RWPE1 (cell line): ENCODE results near the gene NUAK1.
A peak's percentile ranks its signal among the peaks of the same experiment; 100 is the strongest.

Source experiments
- CTCF ChIA-PET: fragments of 350-600 bp; sonication (Branson Sonifier 250); formaldehyde crosslinking; extraction: SDS; loops from one replicate; lab custom pipeline; 2021; lab: Yijun Ruan, JAX
- POLR2A ChIA-PET: fragments of 400-600 bp; formaldehyde crosslinking; extraction: SDS; loops from one replicate; lab custom pipeline; 2020; ENCODE audit warnings: antibody characterized with exemption; ENCODE audit not compliant: low non-redundant PET; lab: Yijun Ruan, JAX
- DNase-seq: peaks from one replicate; pipeline ENCODE4 v3.0.0; 2012; ENCODE audit warnings: low spot score
- H3K27ac ChIP-seq: fragments of 450-650 bp; 2 replicates; pipeline ENCODE4 v1.5.1; 2017
- TF ChIP-seq, protein P1 (sequence below): fragments of 450-650 bp; conservative IDR thresholded peaks from 2 replicates; pipeline ENCODE4 v1.5.1; 2017; ENCODE audit warnings: low read depth, mild to moderate bottlenecking

The NUAK1 gene

DNA sequence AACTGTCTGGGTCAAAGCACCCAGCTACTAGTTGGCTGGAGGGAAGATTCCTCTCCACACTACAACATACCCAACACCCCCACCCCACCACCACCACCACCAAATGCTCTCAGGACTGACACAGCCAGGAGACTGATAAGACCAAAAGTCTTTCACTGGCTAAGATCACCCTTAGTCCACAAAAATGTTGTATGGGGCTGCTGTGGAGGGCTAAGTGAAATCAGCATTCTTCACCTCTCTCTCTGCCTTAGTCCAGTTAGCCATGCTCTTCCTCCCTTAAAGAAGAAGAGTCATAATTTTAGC lies 106.2 kb downstream of the NUAK1 start:
- no peak overlapping the region for H3K27ac ChIP-seq
- CTCF ChIA-PET = interaction anchor here (0.6 to 0.7 kb wide), 2 partner anchors 103 to 104 kb away, joined by 3 read pairs; no protein-coding TSS in a partner anchor
- no peak for DNase-seq
- TF ChIP-seq, protein P1, sequence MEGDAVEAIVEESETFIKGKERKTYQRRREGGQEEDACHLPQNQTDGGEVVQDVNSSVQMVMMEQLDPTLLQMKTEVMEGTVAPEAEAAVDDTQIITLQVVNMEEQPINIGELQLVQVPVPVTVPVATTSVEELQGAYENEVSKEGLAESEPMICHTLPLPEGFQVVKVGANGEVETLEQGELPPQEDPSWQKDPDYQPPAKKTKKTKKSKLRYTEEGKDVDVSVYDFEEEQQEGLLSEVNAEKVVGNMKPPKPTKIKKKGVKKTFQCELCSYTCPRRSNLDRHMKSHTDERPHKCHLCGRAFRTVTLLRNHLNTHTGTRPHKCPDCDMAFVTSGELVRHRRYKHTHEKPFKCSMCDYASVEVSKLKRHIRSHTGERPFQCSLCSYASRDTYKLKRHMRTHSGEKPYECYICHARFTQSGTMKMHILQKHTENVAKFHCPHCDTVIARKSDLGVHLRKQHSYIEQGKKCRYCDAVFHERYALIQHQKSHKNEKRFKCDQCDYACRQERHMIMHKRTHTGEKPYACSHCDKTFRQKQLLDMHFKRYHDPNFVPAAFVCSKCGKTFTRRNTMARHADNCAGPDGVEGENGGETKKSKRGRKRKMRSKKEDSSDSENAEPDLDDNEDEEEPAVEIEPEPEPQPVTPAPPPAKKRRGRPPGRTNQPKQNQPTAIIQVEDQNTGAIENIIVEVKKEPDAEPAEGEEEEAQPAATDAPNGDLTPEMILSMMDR = no peak
- POLR2A ChIA-PET = no interaction called here

DNA sequence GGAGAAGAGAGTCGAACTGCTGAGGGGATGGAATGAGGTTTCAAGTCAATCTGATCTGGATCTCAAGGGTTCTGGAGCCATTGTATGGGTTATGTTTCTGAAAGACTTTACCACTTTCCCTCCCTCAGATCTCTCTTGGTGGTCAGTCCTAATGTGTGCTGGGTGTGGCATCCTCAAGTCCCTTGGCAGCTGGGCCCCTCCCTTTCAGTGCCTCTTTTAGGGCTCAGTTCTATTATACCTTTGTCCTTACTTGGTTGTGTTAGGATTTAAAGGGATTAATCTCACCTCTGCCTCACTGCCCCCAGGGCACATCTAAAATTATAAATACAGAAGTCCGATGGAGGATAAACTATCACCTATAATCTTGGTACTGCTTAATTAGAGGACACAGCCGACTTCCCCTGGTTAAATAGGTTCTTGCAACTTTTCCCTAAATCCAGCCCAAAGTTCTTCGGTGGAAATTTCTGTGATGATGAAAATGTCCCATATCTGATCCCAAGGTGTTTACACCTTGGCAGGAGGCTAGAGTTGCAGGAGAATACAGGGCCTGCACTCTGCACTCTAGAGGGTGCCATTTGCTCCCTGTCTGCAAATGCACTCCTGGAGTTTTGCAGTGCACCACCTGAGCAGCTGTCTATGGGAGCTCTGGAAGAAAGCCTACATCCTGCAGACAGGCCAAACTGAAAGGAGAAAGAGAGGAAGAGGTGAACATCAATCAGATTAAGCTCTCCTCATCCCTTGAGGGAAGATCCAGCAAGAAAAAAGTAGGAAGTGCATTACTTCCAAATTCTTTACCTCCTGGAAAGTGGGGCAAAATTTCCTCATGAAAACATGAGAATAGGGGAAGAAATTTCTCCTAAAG lies 106.8 kb downstream of the NUAK1 start:
- peak; percentile 11 for DNase-seq
- CTCF ChIA-PET = interaction anchor here (0.6 to 0.7 kb wide), 2 partner anchors 104 to 105 kb away, joined by 3 read pairs; no protein-coding TSS in a partner anchor
- POLR2A ChIA-PET = no interaction called here

DNA sequence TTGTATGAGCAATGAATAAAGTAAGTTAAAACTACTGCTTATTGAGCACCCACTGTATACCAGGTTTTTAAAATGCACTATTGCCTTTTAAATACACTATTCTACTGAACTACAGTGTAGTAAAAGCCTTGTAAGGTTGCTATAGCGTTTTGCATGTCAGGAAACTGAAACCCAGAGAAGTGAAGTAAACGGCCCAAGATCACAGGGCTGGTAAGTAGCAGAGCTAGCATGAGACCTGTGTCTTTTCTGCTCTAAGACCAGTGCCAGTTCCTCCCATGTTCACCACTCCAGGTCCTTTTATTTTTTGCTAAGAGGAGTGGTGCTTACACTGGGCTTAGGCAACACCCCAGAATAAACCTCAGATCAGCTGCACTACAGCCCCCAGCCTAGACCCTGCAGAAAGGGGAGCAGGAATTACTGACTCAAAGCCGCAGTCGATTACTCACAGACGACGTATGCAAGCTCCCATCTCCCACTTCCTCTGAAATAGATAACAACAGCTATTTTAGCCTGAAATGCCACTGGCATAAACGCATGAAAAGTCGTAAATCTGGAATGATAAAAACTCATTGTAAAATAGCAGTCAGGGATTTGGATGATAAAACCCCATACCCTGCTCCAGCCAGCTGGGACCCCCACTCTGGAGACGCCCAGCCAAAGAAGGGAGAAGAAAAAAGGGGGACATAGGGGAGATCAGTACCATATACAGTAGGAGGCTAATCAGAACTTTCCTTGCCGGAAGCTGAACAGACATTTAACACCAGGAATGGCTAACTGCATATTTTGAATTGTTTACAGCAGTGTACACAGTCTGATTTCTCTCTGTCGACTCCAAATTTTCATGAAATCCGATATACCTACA lies 108.3 kb downstream of the NUAK1 start:
- H3K27ac ChIP-seq = peak overlapping the region; percentile 71
- DNase-seq = peak; percentile 62
- TF ChIP-seq, protein P1 = no peak
- ChIA-PET POLR2A (no interaction called here), CTCF (interaction anchor here (0.6 to 1.1 kb wide), 2 partner anchors 105 to 550 kb away, joined by 3 to 4 read pairs; no protein-coding TSS in a partner anchor)

More for the DNA sequence above, 106.8 kb downstream of the NUAK1 start:
- TF ChIP-seq, protein P1 = no peak
- peak overlapping the region; percentile 49; the same call in 1 of the 2 replicates for H3K27ac ChIP-seq

DNA sequence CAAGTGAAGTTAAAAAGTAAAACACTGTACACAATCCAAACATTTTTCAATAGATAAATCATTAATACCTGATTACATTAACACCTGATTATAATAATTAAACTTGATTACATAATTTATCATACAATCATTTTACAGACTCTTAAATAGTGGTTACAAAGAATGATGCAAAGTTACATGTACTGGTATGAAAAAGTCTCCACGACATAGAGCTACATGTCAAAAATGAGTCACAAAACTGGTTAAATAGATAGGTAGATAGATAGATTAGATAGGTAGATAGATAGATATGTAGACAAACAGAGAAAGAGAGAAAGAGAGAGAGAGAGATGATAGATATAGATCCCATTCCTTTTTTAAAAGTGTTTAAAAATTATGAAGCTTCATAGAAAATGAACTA lies 109.2 kb downstream of the NUAK1 start:
- DNase-seq = no peak
- H3K27ac ChIP-seq = no peak overlapping the region
- TF ChIP-seq, protein P1 = no peak
- CTCF ChIA-PET = interaction anchor here (0.5 to 1.1 kb wide), 2 partner anchors 106 to 1055 kb away, joined by 3 read pairs; no protein-coding TSS in a partner anchor
- POLR2A ChIA-PET = interaction anchor here (0.6 kb wide), 1 partner anchor 107 kb away, joined by 3 read pairs; no protein-coding TSS in a partner anchor

DNA sequence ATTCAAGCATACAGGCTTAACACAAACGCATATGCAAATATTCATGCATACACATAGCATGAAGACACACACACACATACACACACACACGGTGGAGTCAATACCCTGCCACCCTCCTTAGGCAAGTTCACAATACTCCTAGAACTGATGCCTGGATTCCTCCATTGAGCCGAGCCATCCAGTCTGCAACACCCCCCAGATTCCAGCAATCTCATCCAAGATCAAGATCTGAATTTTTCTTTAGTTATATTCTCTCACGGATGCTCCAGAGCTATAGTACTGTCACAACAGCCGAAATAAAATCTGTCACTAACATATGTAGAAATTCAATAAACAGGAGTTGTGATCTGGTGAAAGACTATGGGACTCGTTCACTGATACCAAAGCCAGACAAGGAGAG lies 110.8 kb downstream of the NUAK1 start:
- no peak overlapping the region for H3K27ac ChIP-seq
- CTCF ChIA-PET = no interaction called here
- TF ChIP-seq, protein P1 = no peak
- no peak for DNase-seq
- POLR2A ChIA-PET = no interaction called here

DNA sequence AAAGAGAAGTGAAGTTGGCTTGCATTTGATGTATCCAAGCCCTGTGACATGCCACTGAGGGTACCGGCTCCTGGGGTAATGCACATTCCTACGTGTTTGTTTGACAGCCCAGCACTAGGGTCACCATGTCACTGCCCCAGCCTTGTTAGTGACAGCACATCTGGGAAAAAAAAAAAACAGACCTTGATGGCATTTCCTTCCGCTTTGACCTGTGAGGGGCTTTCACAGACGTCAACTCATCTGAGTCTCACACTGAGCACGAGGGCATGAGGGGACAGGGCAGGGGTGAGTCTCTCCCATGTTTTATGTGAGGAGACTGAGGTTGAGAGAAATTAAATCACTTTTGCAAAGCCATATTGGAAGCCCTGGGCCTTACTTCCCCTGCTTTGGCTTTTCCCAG lies 111.5 kb downstream of the NUAK1 start:
- POLR2A ChIA-PET = no interaction called here
- TF ChIP-seq, protein P1 = no peak
- DNase-seq = no peak
- CTCF ChIA-PET = no interaction called here
- no peak overlapping the region for H3K27ac ChIP-seq
